ENCODE results near the gene DCP1B. TPM values are rescaled to one million over a fixed set of nuclear protein-coding genes. Genes with fewer than 3 reads are reported as not detected.

DCP1B gene
- total RNA-seq, 1 donor from 2014 or later = 19.8 TPM

DNA sequence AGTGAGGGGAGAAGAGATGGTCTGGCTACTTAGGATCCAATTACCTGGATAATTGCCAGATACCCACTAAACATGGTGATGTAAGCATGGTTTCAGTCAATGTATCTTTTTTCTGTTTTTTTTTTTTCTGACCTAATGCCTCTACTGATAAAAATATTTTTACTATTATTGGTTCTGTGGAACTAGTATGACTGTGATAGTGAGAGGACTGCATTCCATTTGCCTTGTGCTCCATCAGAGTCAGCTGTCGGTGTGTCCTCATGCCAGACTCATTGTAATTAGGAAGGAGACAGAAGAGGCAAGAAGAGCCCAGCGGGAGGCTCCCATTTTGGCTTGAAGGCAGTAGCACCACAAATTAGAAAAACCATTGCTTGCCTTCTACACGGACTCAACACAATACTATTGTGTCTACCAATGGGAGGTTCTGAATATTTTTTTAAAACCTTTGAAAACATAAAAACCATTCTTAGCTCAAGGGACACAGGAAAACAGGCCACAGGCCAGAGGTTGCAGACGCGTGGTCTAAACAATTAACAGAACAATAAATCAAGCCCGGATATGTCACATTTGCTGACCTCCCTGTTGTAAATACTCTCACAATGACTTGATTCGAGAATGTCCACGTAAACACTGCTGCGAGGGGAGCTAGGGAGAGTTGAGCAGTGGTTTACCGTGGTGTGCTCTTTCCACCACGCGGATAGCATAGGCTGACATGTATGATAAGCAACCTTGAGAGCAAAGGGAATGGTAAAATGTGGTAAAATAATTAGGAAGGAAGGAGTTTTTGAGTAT, 13.5 kb upstream of the DCP1B start:
- peaks cover 28% of the 10 kb centered on the region for H3K27me3 Mint-ChIP-seq (ENCODE audit: low read depth)
- no peaks in the 10 kb centered on the region for H3K36me3 Mint-ChIP-seq (ENCODE audit: low read depth)
- H3K4me3 Mint-ChIP-seq = no peak overlapping the region
- TF ChIP-seq, protein P1, sequence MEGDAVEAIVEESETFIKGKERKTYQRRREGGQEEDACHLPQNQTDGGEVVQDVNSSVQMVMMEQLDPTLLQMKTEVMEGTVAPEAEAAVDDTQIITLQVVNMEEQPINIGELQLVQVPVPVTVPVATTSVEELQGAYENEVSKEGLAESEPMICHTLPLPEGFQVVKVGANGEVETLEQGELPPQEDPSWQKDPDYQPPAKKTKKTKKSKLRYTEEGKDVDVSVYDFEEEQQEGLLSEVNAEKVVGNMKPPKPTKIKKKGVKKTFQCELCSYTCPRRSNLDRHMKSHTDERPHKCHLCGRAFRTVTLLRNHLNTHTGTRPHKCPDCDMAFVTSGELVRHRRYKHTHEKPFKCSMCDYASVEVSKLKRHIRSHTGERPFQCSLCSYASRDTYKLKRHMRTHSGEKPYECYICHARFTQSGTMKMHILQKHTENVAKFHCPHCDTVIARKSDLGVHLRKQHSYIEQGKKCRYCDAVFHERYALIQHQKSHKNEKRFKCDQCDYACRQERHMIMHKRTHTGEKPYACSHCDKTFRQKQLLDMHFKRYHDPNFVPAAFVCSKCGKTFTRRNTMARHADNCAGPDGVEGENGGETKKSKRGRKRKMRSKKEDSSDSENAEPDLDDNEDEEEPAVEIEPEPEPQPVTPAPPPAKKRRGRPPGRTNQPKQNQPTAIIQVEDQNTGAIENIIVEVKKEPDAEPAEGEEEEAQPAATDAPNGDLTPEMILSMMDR (conservative IDR thresholded peaks at IDR 0.05) = no peak
- H3K4me1 Mint-ChIP-seq = peaks cover 22% of the 10 kb centered on the region
- no peaks in the 10 kb centered on the region for H3K9me3 Mint-ChIP-seq
- no peak overlapping the region for H3K27ac Mint-ChIP-seq (ENCODE audit: unreplicated experiment)
- no peak for DNase-seq (ENCODE audit: low read depth, low spot score)

DNA sequence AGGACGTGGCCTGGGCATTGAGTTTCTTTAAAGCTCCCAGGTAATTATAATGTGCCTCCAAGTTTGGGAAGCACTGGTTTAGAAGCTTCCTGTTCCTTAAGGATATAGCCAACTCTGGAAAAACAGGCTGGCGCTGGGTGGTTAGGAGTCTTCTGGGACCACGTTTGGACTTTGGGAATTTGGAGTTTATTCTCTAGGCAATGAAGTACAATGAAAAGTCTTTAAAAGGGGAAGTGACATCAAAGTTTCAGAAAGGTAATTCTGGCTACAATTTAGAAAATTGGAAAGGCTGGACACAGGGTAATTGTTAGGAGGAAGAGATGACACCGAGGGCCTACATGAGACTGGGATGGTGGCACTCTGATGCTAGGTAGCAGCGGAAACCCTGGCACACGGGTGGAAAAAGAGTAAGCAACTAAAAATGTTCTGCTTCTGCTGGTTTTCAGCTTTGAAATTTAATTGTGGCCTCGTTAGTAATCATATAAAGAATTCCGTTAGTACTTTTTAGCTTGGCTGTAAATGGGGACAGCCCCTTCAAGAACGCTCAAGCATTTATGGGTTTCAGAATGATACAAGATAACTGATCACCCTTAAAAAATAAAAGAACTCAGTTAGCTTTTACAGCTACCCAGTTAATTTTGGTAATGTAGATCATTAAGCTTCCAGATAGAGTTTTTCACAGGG, 12.7 kb upstream of the DCP1B start:
- H3K9me3 Mint-ChIP-seq = no peaks in the 10 kb centered on the region
- H3K27me3 Mint-ChIP-seq (ENCODE audit: low read depth) = peaks cover 25% of the 10 kb centered on the region
- H3K4me3 Mint-ChIP-seq = no peak overlapping the region
- H3K36me3 Mint-ChIP-seq (ENCODE audit: low read depth) = no peaks in the 10 kb centered on the region
- TF ChIP-seq, protein P1 (conservative IDR thresholded peaks at IDR 0.05) = no peak
- no peak overlapping the region for H3K27ac Mint-ChIP-seq (ENCODE audit: unreplicated experiment)
- no peak for DNase-seq (ENCODE audit: low read depth, low spot score)
- H3K4me1 Mint-ChIP-seq = peaks cover 22% of the 10 kb centered on the region

DNA sequence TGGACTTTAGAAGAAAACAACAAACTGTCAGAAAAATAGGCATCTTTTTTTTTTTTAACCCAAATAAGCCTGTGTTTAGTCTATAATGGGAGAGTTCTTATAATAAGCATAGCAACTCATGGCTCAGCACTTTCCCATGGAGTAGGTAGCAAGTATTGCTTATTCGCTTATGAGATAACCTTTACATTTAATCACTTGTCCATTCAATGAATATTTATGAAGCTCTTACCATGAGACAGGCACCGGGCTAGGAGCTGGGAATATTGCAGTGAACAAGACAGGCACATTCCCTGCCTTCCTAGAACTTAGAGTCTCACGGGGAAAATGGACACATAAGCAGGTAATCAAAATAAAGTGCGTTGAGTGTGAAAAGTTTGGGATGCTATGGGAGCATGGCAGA, 10.0 kb upstream of the DCP1B start:
- TF ChIP-seq, protein P1 (conservative IDR thresholded peaks at IDR 0.05) = no peak
- no peaks in the 10 kb centered on the region for H3K9me3 Mint-ChIP-seq
- DNase-seq (ENCODE audit: low read depth, low spot score) = no peak
- H3K27me3 Mint-ChIP-seq (ENCODE audit: low read depth) = peaks cover 9% of the 10 kb centered on the region
- H3K36me3 Mint-ChIP-seq (ENCODE audit: low read depth) = no peaks in the 10 kb centered on the region
- no peak overlapping the region for H3K4me3 Mint-ChIP-seq
- no peak overlapping the region for H3K27ac Mint-ChIP-seq (ENCODE audit: unreplicated experiment)
- peaks cover 27% of the 10 kb centered on the region for H3K4me1 Mint-ChIP-seq

DNA sequence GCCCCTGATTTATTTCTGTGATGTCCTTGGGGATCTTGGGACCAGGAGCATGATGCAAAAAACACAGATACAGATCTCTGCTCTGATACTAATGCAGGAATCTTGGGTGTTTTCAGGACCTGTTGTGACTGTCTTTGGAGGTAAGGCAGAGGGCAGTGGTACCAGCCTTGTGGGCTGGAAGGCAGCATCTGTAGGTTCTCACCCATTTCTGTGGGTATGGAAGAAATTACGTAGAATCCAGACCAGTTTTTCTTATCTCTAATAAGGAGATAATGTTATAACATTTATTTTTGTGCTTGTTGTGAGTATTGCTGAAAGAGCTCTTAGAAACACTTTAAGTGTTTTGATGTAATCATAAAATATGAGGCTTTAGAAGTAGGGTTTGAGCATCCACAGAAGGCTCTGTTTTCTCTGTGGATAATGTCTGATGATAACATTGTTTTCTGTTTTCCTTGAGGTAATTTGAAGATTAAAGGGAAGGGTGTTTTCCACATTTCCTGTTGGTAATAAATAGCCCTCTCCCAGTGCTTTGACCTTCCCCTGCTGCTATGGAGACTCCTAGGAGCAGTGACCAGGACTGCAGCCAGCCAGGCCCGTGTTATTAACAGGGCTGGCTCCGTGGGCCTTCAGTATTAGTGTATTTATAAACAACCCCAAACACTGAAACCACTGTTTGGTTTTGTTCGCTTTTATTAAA, 9.4 kb upstream of the DCP1B start:
- H3K9me3 Mint-ChIP-seq = no peaks in the 10 kb centered on the region
- H3K4me1 Mint-ChIP-seq = peaks cover 27% of the 10 kb centered on the region
- TF ChIP-seq, protein P1 (conservative IDR thresholded peaks at IDR 0.05) = no peak
- H3K4me3 Mint-ChIP-seq = no peak overlapping the region
- DNase-seq (ENCODE audit: low read depth, low spot score) = no peak
- H3K36me3 Mint-ChIP-seq (ENCODE audit: low read depth) = no peaks in the 10 kb centered on the region
- no peak overlapping the region for H3K27ac Mint-ChIP-seq (ENCODE audit: unreplicated experiment)
- peaks cover 4% of the 10 kb centered on the region for H3K27me3 Mint-ChIP-seq (ENCODE audit: low read depth)

DNA sequence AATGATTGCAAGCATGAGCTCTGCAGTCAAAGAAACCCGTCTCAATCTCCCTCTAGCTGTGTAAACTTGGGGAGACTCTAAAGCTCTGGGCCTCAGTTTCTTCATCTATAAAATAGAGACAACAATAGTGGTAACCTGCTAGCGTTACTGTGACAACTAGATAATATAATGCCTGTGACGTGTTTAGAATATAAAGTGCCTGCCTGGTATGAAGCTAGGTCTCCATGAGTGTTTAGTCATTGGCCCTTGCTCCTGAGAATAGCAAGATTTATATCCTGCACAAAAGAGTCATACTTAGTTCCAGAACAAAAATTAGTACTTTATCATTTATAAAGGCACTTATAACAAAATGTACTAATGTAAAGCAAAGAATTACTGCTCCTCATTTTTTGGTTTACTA, 8.8 kb upstream of the DCP1B start:
- Mint-ChIP-seq H3K27me3 (ENCODE audit: low read depth) (peaks cover 4% of the 10 kb centered on the region), H3K27ac (ENCODE audit: unreplicated experiment) (no peak overlapping the region), H3K4me3 (no peak overlapping the region), H3K4me1 (peaks cover 23% of the 10 kb centered on the region), H3K36me3 (ENCODE audit: low read depth) (no peaks in the 10 kb centered on the region), H3K9me3 (no peaks in the 10 kb centered on the region)
- DNase-seq (ENCODE audit: low read depth, low spot score) = no peak
- TF ChIP-seq, protein P1 (conservative IDR thresholded peaks at IDR 0.05) = no peak

All from neural crest cell (in vitro differentiated cells).